ENCODE data around the gene CCDC91. TPM values are rescaled to one million over a fixed set of nuclear protein-coding genes. Genes with fewer than 3 reads are reported as not detected.
"Not testable (repeated sequence)": the region's sequence is repeated elsewhere in the genome, so short reads cannot be mapped to it uniquely, and the experiment has no call there.

The CCDC91 gene
- total RNA-seq, 2 experiments from 2014 or later = 23.1 to 24.6 TPM

DNA sequence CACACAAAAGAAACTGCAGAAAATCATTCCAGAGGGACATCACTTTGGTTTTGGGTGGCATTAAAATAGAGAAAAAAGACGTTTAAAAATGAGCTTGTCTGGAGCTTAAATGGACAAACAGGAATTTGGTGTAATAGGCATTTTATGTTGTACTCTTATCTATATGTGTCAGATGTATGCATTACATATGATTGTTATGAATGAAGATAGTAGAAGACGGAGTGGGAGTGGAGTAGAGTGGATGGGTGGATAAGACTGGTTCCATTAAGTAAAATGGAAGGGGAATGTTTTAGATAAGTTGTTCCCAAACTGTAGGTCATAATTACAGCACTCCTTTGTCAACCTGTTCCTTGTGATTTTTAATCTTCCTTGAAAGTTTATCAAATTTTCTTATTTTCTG, 1.9 kb downstream of the CCDC91 start:
- H3K9me3 Mint-ChIP-seq = peaks cover 3% of the 10 kb centered on the region
- DNase-seq = no peak
- H3K4me1 Mint-ChIP-seq = peaks cover 29% of the 10 kb centered on the region
- no peak overlapping the region for H3K4me3 Mint-ChIP-seq
- H3K27ac Mint-ChIP-seq = no peak overlapping the region
- CTCF ChIA-PET = no interaction called here
- H3K27me3 Mint-ChIP-seq = no peaks in the 10 kb centered on the region
- POLR2A ChIA-PET = interaction anchor here (2.8 to 4.2 kb wide), 2 partner anchors 16 to 30 kb away, joined by 10 to 27 read pairs; no protein-coding TSS in a partner anchor
- peaks cover 15% of the 10 kb centered on the region for H3K36me3 Mint-ChIP-seq (ENCODE audit: low read depth)

DNA sequence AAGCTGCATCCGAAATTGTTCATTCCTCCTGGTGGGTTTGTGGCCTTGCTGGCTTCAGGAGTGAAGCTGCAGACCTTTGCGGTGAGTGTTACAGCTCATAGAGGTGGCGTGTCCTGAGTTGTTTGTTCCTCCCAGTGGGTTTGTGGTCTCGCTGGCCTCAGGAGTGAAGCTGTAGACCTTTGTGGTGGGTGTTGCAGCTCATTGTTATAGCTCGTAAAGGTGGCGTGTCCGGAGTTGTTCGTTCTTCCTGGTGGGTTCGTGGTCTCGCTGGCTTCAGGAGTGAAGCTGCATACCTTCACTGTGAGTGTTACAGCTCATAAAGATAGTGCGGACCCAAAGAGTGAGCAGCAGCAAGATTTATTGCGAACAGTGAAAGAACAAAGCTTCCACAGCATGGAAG, 4.4 kb downstream of the CCDC91 start:
- H3K9me3 Mint-ChIP-seq, DNase-seq, H3K27ac Mint-ChIP-seq, POLR2A ChIA-PET, H3K27me3 Mint-ChIP-seq, CTCF ChIA-PET, H3K4me3 Mint-ChIP-seq: not testable (repeated sequence)
- Mint-ChIP-seq H3K36me3 (ENCODE audit: low read depth) (peaks cover 16% of the 10 kb centered on the region), H3K4me1 (peaks cover 21% of the 10 kb centered on the region)

DNA sequence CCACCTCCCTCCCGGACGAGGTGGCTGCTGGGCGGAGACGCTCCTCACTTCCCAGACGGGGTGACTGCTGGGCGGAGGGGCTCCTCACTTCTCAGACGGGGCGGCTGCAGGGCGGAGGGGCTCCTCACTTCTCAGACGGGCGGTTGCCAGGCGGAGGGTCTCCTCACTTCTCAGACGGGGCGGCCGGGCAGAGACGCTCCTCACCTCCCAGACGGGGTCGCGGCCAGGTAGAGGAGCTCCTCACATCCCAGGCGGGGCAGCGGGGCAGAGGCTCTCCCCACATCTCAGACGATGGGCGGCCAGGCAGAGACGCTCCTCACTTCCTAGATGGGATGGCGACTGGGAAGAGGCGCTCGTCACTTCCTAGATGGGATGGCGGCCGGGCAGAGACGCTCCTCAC, 10.9 kb downstream of the CCDC91 start:
- DNase-seq, H3K4me3 Mint-ChIP-seq, POLR2A ChIA-PET, H3K4me1 Mint-ChIP-seq, CTCF ChIA-PET, H3K27me3 Mint-ChIP-seq, H3K27ac Mint-ChIP-seq: not testable (repeated sequence)
- Mint-ChIP-seq H3K36me3 (ENCODE audit: low read depth) (peaks cover 12% of the 10 kb centered on the region), H3K9me3 (peaks cover 16% of the 10 kb centered on the region)

DNA sequence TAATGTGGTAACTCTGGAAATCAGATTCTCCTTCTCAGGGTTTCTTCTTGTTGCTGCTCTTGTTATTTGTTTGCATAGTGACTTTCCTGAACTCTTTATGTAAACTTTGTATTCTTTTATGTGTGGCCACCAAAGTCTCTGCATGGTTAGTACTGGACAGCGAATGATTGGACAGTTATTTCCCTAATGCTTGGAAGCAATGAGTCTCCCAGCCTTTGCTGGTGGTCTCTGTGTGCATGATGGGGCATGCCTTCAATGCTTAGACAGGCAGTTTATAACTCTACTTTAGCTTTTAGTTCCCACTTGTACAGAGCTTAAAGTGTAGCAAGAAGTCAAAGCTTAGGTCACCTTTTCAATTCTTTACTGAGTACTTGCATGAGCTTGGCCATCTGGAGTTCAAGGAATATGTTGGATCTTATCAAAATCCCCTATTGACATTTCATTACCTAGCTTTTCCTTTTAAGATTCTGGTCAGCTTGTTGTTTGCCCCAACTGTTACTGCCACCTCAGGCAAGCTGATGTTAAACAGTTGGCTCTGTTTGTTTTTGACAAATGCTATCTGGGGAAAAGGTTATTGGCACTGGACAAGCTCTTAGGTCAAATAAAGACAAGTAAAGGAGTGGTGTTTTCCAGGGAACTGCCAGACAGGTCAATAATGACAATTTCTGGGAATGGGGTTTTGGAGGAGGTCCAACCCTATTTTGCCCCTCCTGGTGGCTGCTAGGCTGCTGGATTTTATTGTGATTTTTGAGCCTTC, 12.3 kb downstream of the CCDC91 start:
- Mint-ChIP-seq H3K4me1 (no peaks in the 10 kb centered on the region), H3K27ac (no peak overlapping the region), H3K9me3 (peaks cover 16% of the 10 kb centered on the region), H3K4me3 (no peak overlapping the region), H3K27me3 (no peaks in the 10 kb centered on the region), H3K36me3 (ENCODE audit: low read depth) (peaks cover 18% of the 10 kb centered on the region)
- DNase-seq = no peak
- ChIA-PET POLR2A (interaction anchor here (1.1 kb wide), 1 partner anchor 9 kb away, joined by 3 read pairs; no protein-coding TSS in a partner anchor), CTCF (no interaction called here)

DNA sequence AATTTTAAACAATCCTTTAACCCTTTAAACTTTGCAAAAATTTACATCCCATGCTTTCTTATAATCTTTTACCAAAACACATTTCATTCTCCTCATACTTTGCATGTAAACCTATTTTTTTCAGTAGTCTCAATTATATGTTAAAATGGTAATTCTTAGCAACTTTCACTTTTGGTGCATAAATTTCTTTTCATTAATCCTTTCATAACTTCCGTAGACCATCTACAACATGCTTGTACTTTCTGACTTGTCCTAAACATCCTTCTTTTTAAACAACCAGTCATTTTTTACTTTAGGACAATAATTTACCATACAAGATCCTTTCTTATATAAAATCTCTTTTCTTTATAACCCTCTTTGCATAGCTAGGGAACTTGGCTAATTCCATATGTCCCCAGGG, 19.5 kb downstream of the CCDC91 start:
- ChIA-PET CTCF (no interaction called here), POLR2A (no interaction called here)
- Mint-ChIP-seq H3K4me1 (no peaks in the 10 kb centered on the region), H3K4me3 (no peak overlapping the region), H3K9me3 (peaks cover 14% of the 10 kb centered on the region), H3K36me3 (ENCODE audit: low read depth) (peaks cover 46% of the 10 kb centered on the region), H3K27ac (no peak overlapping the region), H3K27me3 (no peaks in the 10 kb centered on the region)
- DNase-seq = no peak

DNA sequence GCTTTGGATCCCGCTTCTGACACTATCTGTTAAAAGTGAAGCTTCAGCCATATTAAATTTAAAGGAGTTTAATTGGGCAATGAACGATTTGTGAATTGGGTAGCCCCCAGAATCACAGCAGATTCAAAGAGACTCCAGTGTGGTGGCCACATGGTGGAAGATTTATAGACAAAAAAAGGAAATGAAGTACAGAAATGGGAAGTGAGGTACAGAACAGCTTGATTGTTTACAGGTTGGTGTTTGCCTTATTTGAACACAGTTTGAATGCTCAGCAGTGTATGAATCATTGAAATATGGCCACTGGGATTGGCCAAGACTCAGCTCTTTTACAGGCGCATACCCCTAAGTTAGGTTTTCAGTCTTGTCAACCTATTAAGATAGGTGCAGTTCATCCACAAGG, 21.9 kb downstream of the CCDC91 start:
- H3K4me1 Mint-ChIP-seq = no peaks in the 10 kb centered on the region
- CTCF ChIA-PET = no interaction called here
- no peaks in the 10 kb centered on the region for H3K27me3 Mint-ChIP-seq
- H3K27ac Mint-ChIP-seq = no peak overlapping the region
- POLR2A ChIA-PET = no interaction called here
- peaks cover 38% of the 10 kb centered on the region for H3K36me3 Mint-ChIP-seq (ENCODE audit: low read depth)
- H3K9me3 Mint-ChIP-seq = peaks cover 12% of the 10 kb centered on the region
- H3K4me3 Mint-ChIP-seq = no peak overlapping the region
- DNase-seq = no peak

DNA sequence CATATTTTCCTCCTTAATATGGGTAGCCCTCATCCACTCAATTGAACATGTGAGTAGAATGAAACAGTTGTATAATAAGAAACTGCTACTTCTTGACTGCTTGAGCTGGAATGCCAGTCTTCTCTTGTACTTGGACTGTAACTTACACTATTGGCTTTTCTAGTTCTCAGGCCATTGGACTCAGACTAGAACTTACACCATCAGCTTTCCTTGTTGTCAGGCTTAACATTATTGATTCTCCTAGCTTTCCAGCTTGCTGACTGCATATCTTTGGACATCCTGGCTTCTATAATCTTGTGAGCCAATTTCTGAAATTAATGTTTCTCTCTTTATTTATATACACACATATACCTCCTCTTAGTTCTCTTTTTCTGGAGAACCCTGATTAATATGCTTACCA, 24.8 kb downstream of the CCDC91 start:
- no peak overlapping the region for H3K27ac Mint-ChIP-seq

DNA sequence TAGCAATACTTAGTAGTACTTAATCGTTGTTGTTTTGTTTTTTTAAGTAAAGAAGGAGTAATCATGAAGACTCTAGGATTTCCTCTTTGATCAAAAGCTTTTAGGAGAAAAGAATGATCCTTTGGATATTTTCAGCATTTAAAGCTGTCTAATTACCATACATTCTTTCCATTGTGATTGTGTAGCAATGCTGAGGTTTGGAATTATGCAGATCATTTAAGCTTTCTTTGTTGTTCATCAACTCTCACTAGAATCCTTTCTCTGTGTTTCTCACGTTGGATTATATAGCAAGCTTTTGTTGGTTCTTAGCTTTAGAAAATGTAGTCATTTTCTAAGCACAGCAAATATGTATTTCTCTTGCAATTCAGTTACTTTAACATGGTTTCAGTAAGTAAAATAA, 25.8 kb downstream of the CCDC91 start:
- H3K36me3 Mint-ChIP-seq (ENCODE audit: low read depth) = peaks cover 30% of the 10 kb centered on the region
- ChIA-PET CTCF (no interaction called here), POLR2A (no interaction called here)
- no peaks in the 10 kb centered on the region for H3K27me3 Mint-ChIP-seq
- no peak overlapping the region for H3K27ac Mint-ChIP-seq
- H3K4me1 Mint-ChIP-seq = peaks cover 9% of the 10 kb centered on the region
- peaks cover 17% of the 10 kb centered on the region for H3K9me3 Mint-ChIP-seq
- H3K4me3 Mint-ChIP-seq = no peak overlapping the region
- no peak for DNase-seq

More for the DNA sequence above, 24.8 kb downstream of the CCDC91 start:
- Mint-ChIP-seq H3K9me3 (peaks cover 17% of the 10 kb centered on the region), H3K36me3 (ENCODE audit: low read depth) (peaks cover 38% of the 10 kb centered on the region), H3K4me3 (no peak overlapping the region), H3K27me3 (no peaks in the 10 kb centered on the region), H3K4me1 (peaks cover 8% of the 10 kb centered on the region)
- ChIA-PET CTCF (no interaction called here), POLR2A (no interaction called here)
- no peak for DNase-seq

DNA sequence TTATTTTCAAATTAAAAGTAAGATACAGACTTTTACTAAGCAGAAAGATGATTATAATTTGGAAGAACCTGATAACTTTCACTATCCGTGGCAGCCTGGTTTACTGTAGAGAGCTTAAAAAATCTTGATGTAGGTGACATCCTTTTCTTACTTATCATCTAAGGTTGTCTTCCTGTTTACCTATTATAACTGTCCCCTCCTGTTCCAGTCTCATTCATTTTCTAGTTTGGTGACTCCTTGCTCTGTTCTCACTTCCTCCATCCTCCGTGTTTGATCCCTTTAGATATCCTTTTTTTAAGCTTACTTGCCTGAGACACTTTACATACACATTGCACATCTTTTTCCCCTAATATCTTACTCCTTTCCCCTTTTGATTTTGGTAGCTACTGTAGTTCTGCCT, 27.5 kb downstream of the CCDC91 start:
- no peak overlapping the region for H3K4me3 Mint-ChIP-seq
- H3K27ac Mint-ChIP-seq = no peak overlapping the region
- peaks cover 13% of the 10 kb centered on the region for H3K9me3 Mint-ChIP-seq
- H3K27me3 Mint-ChIP-seq = peaks cover 5% of the 10 kb centered on the region
- DNase-seq = no peak
- ChIA-PET POLR2A (interaction anchor here (0.6 to 2.1 kb wide), 2 partner anchors 27 to 188 kb away, joined by 3 to 8 read pairs; partner anchors contain the start of gene CCDC91), CTCF (interaction anchor here (0.7 to 1.2 kb wide), 2 partner anchors 24 to 191 kb away, joined by 3 to 4 read pairs; no protein-coding TSS in a partner anchor)
- H3K36me3 Mint-ChIP-seq (ENCODE audit: low read depth) = peaks cover 15% of the 10 kb centered on the region
- H3K4me1 Mint-ChIP-seq = peaks cover 27% of the 10 kb centered on the region

DNA sequence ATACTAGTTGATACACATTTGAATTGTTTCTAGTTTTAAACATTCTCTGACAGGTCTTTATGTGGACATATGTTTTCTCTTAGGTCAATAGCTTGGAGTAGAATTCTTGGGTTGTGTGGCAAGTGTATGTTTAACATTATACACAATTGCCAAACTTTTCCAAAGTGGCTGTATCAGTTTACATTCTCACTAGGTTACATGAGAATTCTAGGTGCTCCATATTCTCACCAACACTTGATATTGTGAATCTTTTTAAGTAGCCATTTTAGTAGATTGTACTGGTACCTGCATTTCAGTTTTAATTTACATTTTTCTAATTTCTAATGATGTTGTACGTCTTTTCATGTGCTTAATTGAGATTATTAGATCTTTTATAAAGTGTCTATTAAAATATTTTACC, 28.6 kb downstream of the CCDC91 start:
- no peak for DNase-seq
- Mint-ChIP-seq H3K27me3 (peaks cover 5% of the 10 kb centered on the region), H3K27ac (no peak overlapping the region), H3K9me3 (peaks cover 13% of the 10 kb centered on the region), H3K4me1 (peaks cover 37% of the 10 kb centered on the region), H3K36me3 (ENCODE audit: low read depth) (peaks cover 8% of the 10 kb centered on the region), H3K4me3 (no peak overlapping the region)
- CTCF ChIA-PET = no interaction called here
- POLR2A ChIA-PET = interaction anchor here (2.1 kb wide), 1 partner anchor 28 kb away, joined by 8 read pairs; the partner anchor contains the start of gene CCDC91

DNA sequence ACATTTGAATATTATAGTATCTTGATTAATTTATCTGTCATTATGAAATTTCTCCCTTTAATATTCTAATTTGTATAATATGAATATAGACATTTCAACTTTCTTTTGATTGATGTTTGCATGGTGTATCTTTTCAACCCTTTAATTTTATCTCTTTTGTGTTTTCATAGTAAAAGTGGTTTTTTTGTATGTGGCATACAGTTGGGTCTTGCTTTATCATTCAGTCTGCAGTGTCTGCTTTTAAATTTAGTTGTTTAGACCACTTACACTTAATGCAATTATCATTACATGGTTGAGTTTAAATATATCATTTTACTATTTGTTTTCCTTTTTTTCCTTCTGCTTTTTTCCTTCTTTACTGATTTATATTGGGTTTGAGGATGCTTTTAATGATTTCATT, 29.6 kb downstream of the CCDC91 start:
- peaks cover 46% of the 10 kb centered on the region for H3K4me1 Mint-ChIP-seq

DNA sequence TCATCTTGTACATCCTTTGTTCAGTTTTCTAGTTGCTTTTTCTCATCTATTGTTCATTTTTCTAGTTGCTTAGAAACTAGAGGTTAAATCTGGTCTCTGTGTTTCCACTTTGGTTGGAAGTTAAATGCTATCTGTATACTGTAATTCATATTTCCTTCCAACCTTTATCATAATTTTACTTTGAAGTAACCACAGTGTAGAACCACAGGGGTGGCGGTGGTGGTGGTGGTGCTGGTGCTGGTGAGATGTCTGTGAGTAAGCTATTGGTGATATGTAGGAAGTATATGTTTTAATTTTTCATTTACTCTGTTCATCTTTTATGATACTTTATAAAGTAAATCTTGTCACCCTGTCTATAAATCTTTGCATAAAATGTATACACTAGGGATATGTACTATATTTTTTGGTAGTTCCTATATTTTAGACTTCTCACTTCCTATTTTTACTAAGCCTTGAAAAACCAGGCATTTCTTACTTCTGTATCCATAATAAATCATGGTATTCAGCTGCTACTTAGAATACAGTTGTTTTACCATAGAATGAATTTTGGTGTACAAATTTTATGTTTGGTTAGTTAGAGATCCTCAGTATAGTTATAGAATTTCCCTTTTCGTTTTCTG, 31.9 kb downstream of the CCDC91 start:
- peak; percentile 63 for DNase-seq
- no peak overlapping the region for H3K4me3 Mint-ChIP-seq
- H3K9me3 Mint-ChIP-seq = peaks cover 17% of the 10 kb centered on the region
- H3K27ac Mint-ChIP-seq = peak overlapping the region; percentile 5
- H3K4me1 Mint-ChIP-seq = peaks cover 48% of the 10 kb centered on the region
- ChIA-PET CTCF (no interaction called here), POLR2A (interaction anchor here (1.0 to 3.1 kb wide), 3 partner anchors 27 to 31 kb away, joined by 3 to 27 read pairs (median 4); partner anchors contain the start of gene CCDC91)
- H3K36me3 Mint-ChIP-seq (ENCODE audit: low read depth) = peaks cover 25% of the 10 kb centered on the region
- H3K27me3 Mint-ChIP-seq = peaks cover 5% of the 10 kb centered on the region

More for the DNA sequence above, 29.6 kb downstream of the CCDC91 start:
- H3K4me3 Mint-ChIP-seq = no peak overlapping the region
- DNase-seq = no peak
- H3K27ac Mint-ChIP-seq = no peak overlapping the region
- POLR2A ChIA-PET = no interaction called here
- peaks cover 5% of the 10 kb centered on the region for H3K27me3 Mint-ChIP-seq
- H3K36me3 Mint-ChIP-seq (ENCODE audit: low read depth) = peaks cover 12% of the 10 kb centered on the region
- peaks cover 9% of the 10 kb centered on the region for H3K9me3 Mint-ChIP-seq
- CTCF ChIA-PET = no interaction called here

DNA sequence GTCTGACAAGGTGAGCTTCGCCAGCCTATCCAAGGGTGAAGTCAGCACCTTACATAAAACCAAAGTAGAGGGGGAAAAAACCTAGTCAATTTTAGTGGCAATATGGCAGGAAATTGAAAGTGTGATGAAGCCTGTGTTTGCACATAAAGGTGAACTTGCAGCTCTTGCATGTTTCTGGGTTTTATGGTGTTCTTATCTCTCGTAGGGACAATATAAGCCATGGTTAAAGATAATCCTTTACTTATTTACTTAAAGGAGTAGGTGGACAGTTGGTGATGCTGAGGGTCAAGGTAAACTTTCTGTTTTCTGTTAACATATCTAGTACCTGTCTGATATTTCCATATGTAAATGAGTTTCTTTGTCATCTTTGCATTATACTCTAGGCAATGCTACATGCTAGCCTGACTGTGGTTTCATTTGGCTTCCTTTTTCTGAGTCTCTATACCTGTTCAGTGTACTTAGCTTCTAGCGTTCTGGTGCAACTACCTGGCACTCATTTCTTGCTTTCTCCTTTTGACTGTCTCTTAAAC, 32.8 kb downstream of the CCDC91 start:
- peaks cover 26% of the 10 kb centered on the region for H3K36me3 Mint-ChIP-seq (ENCODE audit: low read depth)
- ChIA-PET POLR2A (interaction anchor here (1.0 to 3.1 kb wide), 2 partner anchors 26 to 32 kb away, joined by 3 to 27 read pairs; partner anchors contain the start of gene CCDC91), CTCF (no interaction called here)
- peaks cover 16% of the 10 kb centered on the region for H3K9me3 Mint-ChIP-seq
- H3K27me3 Mint-ChIP-seq = peaks cover 5% of the 10 kb centered on the region
- DNase-seq = no peak
- H3K4me1 Mint-ChIP-seq = peaks cover 40% of the 10 kb centered on the region
- peak overlapping the region; percentile 51 for H3K4me3 Mint-ChIP-seq
- H3K27ac Mint-ChIP-seq = peak overlapping the region; percentile 59
